Embryonic facial prominence (tissue), 1 donor: ENCODE data around the gene TMEM127.
"Not testable (repeated sequence)": the region's sequence is repeated elsewhere in the genome, so short reads cannot be mapped to it uniquely, and the experiment has no call there.

ENCODE experiments used
- DNase-seq: peaks from one replicate; pipeline ENCODE4 v3.0.0-alpha.2; 2016; ENCODE audit errors: extremely low spot score

Gene TMEM127

GRCh38 chr2:96265840-96266679, at the start of gene TMEM127, which contains the start of gene CIAO1:
TSS of gene TMEM127 (minus strand) at chr2:96265997. CDS start at chr2:96265381, 616 bp downstream.
TSS of gene CIAO1 (plus strand) at chr2:96266225. CDS start at chr2:96266351, 126 bp downstream.
- DNase-seq: peak; percentile 93

GRCh38 chr2:96315005-96315399, 49.2 kb upstream of the TMEM127 start:
- DNase-seq: no peak

GRCh38 chr2:96308248-96308647, 42.5 kb upstream of the TMEM127 start:
- no peak for DNase-seq

- no peak for DNase-seq
Measured at GRCh38 chr2:96306370-96306769, 40.6 kb upstream of the TMEM127 start.

- no peak for DNase-seq
Measured at GRCh38 chr2:96305979-96306308, 40.1 kb upstream of the TMEM127 start.

- DNase-seq: peak; percentile 73
Measured at GRCh38 chr2:96305091-96305978, 39.5 kb upstream of the TMEM127 start, which contains the start of gene SNRNP200. TSS of gene SNRNP200 (minus strand) at chr2:96305546. CDS start at chr2:96305437, 109 bp downstream.

GRCh38 chr2:96304606-96305005, 38.8 kb upstream of the TMEM127 start:
- DNase-seq: no peak

- DNase-seq: no peak
Measured at GRCh38 chr2:96301865-96302264, 36.1 kb upstream of the TMEM127 start.

GRCh38 chr2:96296925-96297324, 31.1 kb upstream of the TMEM127 start:
- no peak for DNase-seq

- not testable (repeated sequence) for DNase-seq
Measured at GRCh38 chr2:96294271-96294670, 28.5 kb upstream of the TMEM127 start.

- no peak for DNase-seq
Measured at GRCh38 chr2:96291751-96292150, 26.0 kb upstream of the TMEM127 start.

GRCh38 chr2:96287273-96287856, 21.6 kb upstream of the TMEM127 start:
- no peak for DNase-seq

- no peak for DNase-seq
Measured at GRCh38 chr2:96276787-96277499, 11.1 kb upstream of the TMEM127 start.

GRCh38 chr2:96274355-96275056, 8.7 kb upstream of the TMEM127 start:
- DNase-seq: no peak

- DNase-seq: no peak
Measured at GRCh38 chr2:96273763-96274162, 8.0 kb upstream of the TMEM127 start.

- no peak for DNase-seq
Measured at GRCh38 chr2:96271995-96272394, 6.2 kb upstream of the TMEM127 start.

GRCh38 chr2:96267159-96267971, 1.6 kb upstream of the TMEM127 start:
- no peak for DNase-seq

GRCh38 chr2:96265349-96265839, 403 bp downstream of the TMEM127 start:
- DNase-seq: no peak

GRCh38 chr2:96264656-96265348, 995 bp downstream of the TMEM127 start:
- DNase-seq: no peak
